K562 (cell line): Measurements from ENCODE around the gene H3-3A. TPM values are rescaled to one million over a fixed set of nuclear protein-coding genes. Genes with fewer than 3 reads are reported as not detected.

Experiments used
- ATAC-seq: fragments of 200-7000 bp; cut with Tn5 transposase; 3 replicates; pipeline ENCODE4 v1.9.1; 2020; ENCODE audit warnings: moderate library complexity
- BruUV-seq: library from RNA; stranded (reverse); fragments of 400-500 nt; replicated peaks from 2 replicates; lab custom pipeline; 2021; lab: Mats Ljungman, UMichigan
- CTCF ChIA-PET: fragments of 300-600 bp; formaldehyde crosslinking; extraction: SDS; loops from one replicate; lab custom pipeline; 2021; ENCODE audit warnings: low intra/inter-chr PET ratio; lab: Yijun Ruan, JAX
- POLR2A ChIA-PET: fragments of 300-600, 350-650 bp; sonication (Branson Sonifier 250); formaldehyde crosslinking; extraction: SDS; loops from one replicate; lab custom pipeline; 2021; ENCODE audit warnings: antibody characterized with exemption, inconsistent platforms; lab: Yijun Ruan, JAX
- DNase-seq, 4 experiments: peaks; one replicate each; pipeline versions ENCODE4 v3.0.0 to v3.0.0-alpha.2; 2011 to 2018; ENCODE audit warnings: low spot score in 3 of 4, mixed read lengths in 3 of 4; ENCODE audit errors: extremely low read depth in 1 of 4
- FAIRE-seq: peaks from 2 replicates; lab custom pipeline; 2011; peaks lifted over from hg19 to GRCh38; lab: Jason Lieb, UNC
- H2AFZ ChIP-seq: 2 replicates; pipeline ENCODE4 v1.6.0; 2011; ENCODE audit warnings: low read depth, low read length, control low read depth, inconsistent platforms
- H3K27ac ChIP-seq: fragments of 200-600 bp; 3 replicates; pipeline ENCODE4 v1.8.0; 2011; ENCODE audit warnings: low read depth, mild to moderate bottlenecking, control low read depth, inconsistent platforms, low read length, moderate library complexity, mixed read lengths; ENCODE audit errors: extremely low read depth
- H3K27me3 ChIP-seq, 2 experiments: fragments of 300-600 bp in 1 of 2; 2 replicates in 1 of 2; 3 replicates in 1 of 2; pipeline versions ENCODE4 v1.6.0 to v1.8.0; 2011; ENCODE audit warnings: inconsistent platforms in 2 of 2, low read length in 2 of 2, mild to moderate bottlenecking in 1 of 2, mixed read lengths in 1 of 2, moderate library complexity in 1 of 2; ENCODE audit not compliant: control insufficient read depth in 2 of 2, insufficient read depth in 2 of 2
- H3K36me3 ChIP-seq: fragments of 300-600 bp; 3 replicates; pipeline ENCODE4 v1.8.0; 2011; ENCODE audit warnings: mild to moderate bottlenecking, low read length, inconsistent platforms; ENCODE audit not compliant: control insufficient read depth, insufficient read depth
- H3K4me1 ChIP-seq, 2 experiments: fragments of 200-600 bp in 1 of 2; replicated peaks in 1 of 2; 2 replicates in 1 of 2; 3 replicates in 1 of 2; pipeline versions ENCODE4 v1.5.1 to v1.8.0; 2011; ENCODE audit warnings: inconsistent platforms in 2 of 2, low read length in 2 of 2, mild to moderate bottlenecking in 1 of 2, mixed read lengths in 1 of 2, moderate library complexity in 1 of 2; ENCODE audit not compliant: control insufficient read depth in 2 of 2, insufficient read depth in 2 of 2
- H3K4me2 ChIP-seq: 2 replicates; pipeline ENCODE4 v1.6.1; 2011; ENCODE audit warnings: low read length, control low read depth, inconsistent platforms, mixed read lengths; ENCODE audit not compliant: insufficient read depth
- H3K4me3 ChIP-seq: fragments of 200-600 bp; sonication (generic), shearing (Covaris generic); 2 replicates; pipeline ENCODE4 v1.5.1; 2016; ENCODE audit warnings: control low read depth, inconsistent platforms
- H3K79me2 ChIP-seq: fragments of 200-600 bp; 3 replicates; pipeline ENCODE4 v1.8.0; 2011; ENCODE audit warnings: low read length, inconsistent platforms; ENCODE audit not compliant: control insufficient read depth, insufficient read depth
- H3K9ac ChIP-seq, 2 experiments: 2 replicates each; pipeline versions ENCODE4 v1.6.0 to v1.6.1; 2011; ENCODE audit warnings: low read depth in 2 of 2, low read length in 2 of 2, control low read depth in 1 of 2, inconsistent platforms in 1 of 2, mild to moderate bottlenecking in 1 of 2, mixed read lengths in 1 of 2; ENCODE audit not compliant: insufficient read depth in 1 of 2
- H3K9me1 ChIP-seq: one replicate; pipeline ENCODE4 v1.6.0; 2011; ENCODE audit warnings: inconsistent platforms, mild to moderate bottlenecking, low read length, moderate library complexity; ENCODE audit not compliant: control insufficient read depth, insufficient read depth
- H3K9me3 ChIP-seq: replicated peaks from 2 replicates; pipeline ENCODE4 v1.5.1; 2011; ENCODE audit warnings: low read depth, low read length, inconsistent platforms; ENCODE audit not compliant: control insufficient read depth, insufficient read depth
- H4K20me1 ChIP-seq: replicated peaks from 2 replicates; pipeline ENCODE4 v1.6.1; 2011; ENCODE audit warnings: low read length, inconsistent platforms, mixed read lengths; ENCODE audit not compliant: control insufficient read depth, insufficient read depth
- ZEB2 ChIP-seq: fragments of 450-650 bp; IDR thresholded peaks from 2 replicates; pipeline ENCODE4 v1.6.1; 2016
- WGBS: fragments of 100-300 bp; shearing (Covaris generic); methylation state at CpG from one replicate; pipeline ENCODE4 v1.1.6; 2016; ENCODE audit warnings: low coverage, mixed read lengths; ENCODE audit not compliant: insufficient coverage; ENCODE audit errors: missing lambda C conversion rate; 5-methylcytosine and 5-hydroxymethylcytosine counted together
- in situ Hi-C: fragments of 300-500 bp; cut with MboI; formaldehyde crosslinking; loops from 4 replicates; pipeline ENCODE4 v1.15.0; 2018; ENCODE audit warnings: inconsistent platforms, mixed read lengths
- intact Hi-C: fragments of 100-400 bp; cut with micrococcal nuclease; formaldehyde crosslinking; loops from 2 replicates; pipeline ENCODE4 v1.14.2; 2022
- polyA plus RNA-seq, 8 experiments: library from polyadenylated mRNA; depleted of rRNA in 4 of 8; stranded (reverse) in 5 of 8; unstranded in 3 of 8; fragments of >200 nt; fragmentation: Nextera tagmentation in 2 of 8; fragmentation: Illumina TruSeq in 1 of 8; extraction: Ambion mirVana in 2 of 8; extraction: Trizol in 1 of 8; gene quantifications; 2 replicates each; pipeline versions ENCODE4 v1.2.1 to v1.2.3, GENCODE V29; 2011 to 2014; ENCODE audit warnings: inconsistent platforms in 1 of 8, missing spikeins in 1 of 8
- total RNA-seq, 7 experiments: library from RNA; depleted of rRNA in 6 of 7; stranded (reverse); fragments of >200 nt in 6 of 7; fragmentation: Illumina TruSeq in 2 of 7; extraction: Trizol in 2 of 7; gene quantifications; 2 replicates each; pipeline versions ENCODE4 v1.2.1 to v1.2.3, GENCODE V29; 2011 to 2021; ENCODE audit warnings: low replicate concordance in 1 of 7
- TF ChIP-seq, protein P1 (sequence below), 3 experiments: fragments of 200-800 bp in 1 of 3; sonication (Bioruptor generic) in 1 of 3; sonication (generic) in 1 of 3; formaldehyde crosslinking in 1 of 3; IDR thresholded peaks; 2 replicates each; pipeline versions ENCODE4 v1.6.1 to v1.8.0; 2016 to 2022; ENCODE audit warnings: mild to moderate bottlenecking in 2 of 3, missing compliant biosample characterization in 2 of 3, missing genetic modification characterization in 2 of 3, missing genetic modification reagents in 1 of 3

The H3-3A gene
- total and polyA plus RNA-seq, 9 of the 15 experiments (the other 6 are each of a cell fraction or from before 2014, with no cell fraction given), result 426 to 1,083 (median 591) TPM

- 56% methylated on average over 5 of the region's 5 CpGs for WGBS
- BruUV-seq, result no TSS peak
- Histone ChIP-seq H3K79me2 (no peaks in the 10 kb centered on the region), H4K20me1 (peaks cover 2% of the 10 kb centered on the region; the same call in 1 of the 2 replicates), H3K36me3 (no peaks in the 10 kb centered on the region), H3K4me3 (no peak overlapping the region), H3K4me1 (peaks cover 12 to 47% of the 10 kb centered on the region in 2 experiments; a peak in 4 of 5 replicates), H3K9me1 (no peaks in the 10 kb centered on the region), H3K9ac (peak overlapping the region in 1 of 2 experiments; percentile 61; a peak in 2 of 4 replicates), H3K4me2 (no peak overlapping the region), H2AFZ (no peak overlapping the region), H3K27me3 (no peaks in the 10 kb centered on the region), H3K9me3 (no peaks in the 10 kb centered on the region), H3K27ac (no peak overlapping the region)
- ChIA-PET POLR2A (interaction anchor here (0.9 to 1.7 kb wide), 6 partner anchors 9 to 158 kb away, joined by 3 to 9 read pairs (median 4); no protein-coding TSS in a partner anchor), CTCF (interaction anchor here (0.9 to 3.5 kb wide), 5 partner anchors 10 to 645 kb away, joined by 3 to 56 read pairs (median 5); no protein-coding TSS in a partner anchor)
- intact Hi-C loops (loop anchor here (5.0 to 10.0 kb wide), 3 partner anchors 143 to 484 kb away; partner anchors contain the start of gene TMEM63A), in situ Hi-C loops (loop anchor here (5.0 to 10.0 kb wide), 2 partner anchors 133 to 646 kb away; no protein-coding TSS in a partner anchor)
- ATAC-seq (no peak), DNase-seq (peak in 1 of 4 experiments; percentile 16), FAIRE-seq (no peak)
- TF ChIP-seq, protein P1, sequence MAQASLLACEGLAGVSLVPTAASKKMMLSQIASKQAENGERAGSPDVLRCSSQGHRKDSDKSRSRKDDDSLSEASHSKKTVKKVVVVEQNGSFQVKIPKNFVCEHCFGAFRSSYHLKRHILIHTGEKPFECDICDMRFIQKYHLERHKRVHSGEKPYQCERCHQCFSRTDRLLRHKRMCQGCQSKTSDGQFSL (CRISPR knock-in tag; IDR thresholded peaks at IDR 0.05), result no peak
- TF ChIP-seq, protein P1 (tag; IDR thresholded peaks at IDR 0.05), result peak in 1 of 2 experiments; percentile 39; a peak in 1 of 4 replicates
- no peak for TF ChIP-seq ZEB2
Observed at GRCh38 chr1:226120398-226120797, 57.9 kb downstream of the H3-3A start.
